ENCODE results near the gene CDC6. TPM values are rescaled to one million over a fixed set of nuclear protein-coding genes. Genes with fewer than 3 reads are reported as not detected.

Gene CDC6
- total RNA-seq, 1 donor from 2014 or later, result 1.2 TPM

GRCh38 chr17:40340880-40341807, 53.5 kb downstream of the CDC6 start:
- no peaks in the 10 kb centered on the region for H3K36me3 ChIP-seq
- no peak for TF ChIP-seq CTCF (IDR thresholded peaks at IDR 0.05)
- intact Hi-C loops (cut with DNase I), result loop anchor here (1.0 kb wide), 3 partner anchors 9 to 23 kb away; no protein-coding TSS in a partner anchor
- H3K9me3 ChIP-seq, result no peaks in the 10 kb centered on the region
- H3K4me1 ChIP-seq, result peaks cover 10 to 21% of the 10 kb centered on the region in 2 donors
- H3K27me3 ChIP-seq, result no peaks in the 10 kb centered on the region
- peak overlapping the region; percentile 84 to 91 for H3K4me3 ChIP-seq
- peak; percentile 88 to 98 for DNase-seq (ENCODE audit: low spot score in 2 of 2)
- H3K27ac ChIP-seq, result peak overlapping the region; percentile 92 to 94

GRCh38 chr17:40341808-40342503, 54.3 kb downstream of the CDC6 start:
- DNase-seq (ENCODE audit: low spot score in 2 of 2), result peak in 1 of 2 donors; percentile 87
- intact Hi-C loops (cut with DNase I), result loop anchor here (1.0 kb wide), 3 partner anchors 10 to 24 kb away; no protein-coding TSS in a partner anchor
- Histone ChIP-seq H3K27ac (peak overlapping the region; percentile 92 to 94), H3K9me3 (no peaks in the 10 kb centered on the region), H3K27me3 (no peaks in the 10 kb centered on the region), H3K4me1 (peaks cover 15 to 28% of the 10 kb centered on the region in 2 donors), H3K4me3 (peak overlapping the region; percentile 84 to 91), H3K36me3 (no peaks in the 10 kb centered on the region)
- no peak for TF ChIP-seq CTCF (IDR thresholded peaks at IDR 0.05)

GRCh38 chr17:40342504-40343218, 55.0 kb downstream of the CDC6 start:
- Histone ChIP-seq H3K27me3 (no peaks in the 10 kb centered on the region), H3K36me3 (no peaks in the 10 kb centered on the region), H3K4me3 (peak overlapping the region; percentile 84 to 91), H3K9me3 (no peaks in the 10 kb centered on the region), H3K27ac (peak overlapping the region; percentile 92 to 94), H3K4me1 (peaks cover 20 to 35% of the 10 kb centered on the region in 2 donors)
- intact Hi-C loops (cut with DNase I), result no loop called here
- TF ChIP-seq CTCF (IDR thresholded peaks at IDR 0.05), result peak in 1 of 3 experiments; percentile 7
- DNase-seq (ENCODE audit: low spot score in 2 of 2), result no peak

- DNase-seq (ENCODE audit: low spot score in 2 of 2), result no peak
- Histone ChIP-seq H3K36me3 (no peaks in the 10 kb centered on the region), H3K4me3 (peak overlapping the region; percentile 84 to 91), H3K27ac (peak overlapping the region; percentile 92 to 94), H3K9me3 (no peaks in the 10 kb centered on the region), H3K27me3 (no peaks in the 10 kb centered on the region), H3K4me1 (peaks cover 27 to 42% of the 10 kb centered on the region in 2 donors)
- intact Hi-C loops (cut with DNase I), result no loop called here
- no peak for TF ChIP-seq CTCF (IDR thresholded peaks at IDR 0.05)
Observed at GRCh38 chr17:40343219-40344119, 55.8 kb downstream of the CDC6 start.

Measured in ascending aorta (tissue), 2 donors.